ENCODE results near the gene TRIM43B.
"Not testable (repeated sequence)": the region's sequence is repeated elsewhere in the genome, so short reads cannot be mapped to it uniquely, and the experiment has no call there.

Gene TRIM43B

DNA sequence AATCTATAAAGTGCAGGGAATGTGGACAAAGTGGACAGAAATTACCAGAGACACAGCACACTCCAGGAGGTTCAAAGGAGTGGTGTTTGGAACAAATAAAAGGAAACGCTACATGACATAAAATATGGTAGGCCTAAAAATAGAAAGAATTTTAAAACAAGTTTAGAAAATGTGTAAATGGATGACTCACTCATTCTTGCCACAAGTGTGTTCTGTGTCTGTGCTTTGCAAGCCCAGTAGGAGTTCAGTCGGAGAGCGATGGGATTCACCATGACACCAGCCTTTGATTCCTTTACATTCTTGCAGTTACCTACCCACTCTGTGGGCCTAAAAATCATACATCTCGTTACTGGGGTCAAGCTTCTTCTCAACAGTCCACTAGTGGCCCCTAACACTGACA lies 51.2 kb downstream of the TRIM43B start:
- DNase-seq: not testable (repeated sequence)

DNA sequence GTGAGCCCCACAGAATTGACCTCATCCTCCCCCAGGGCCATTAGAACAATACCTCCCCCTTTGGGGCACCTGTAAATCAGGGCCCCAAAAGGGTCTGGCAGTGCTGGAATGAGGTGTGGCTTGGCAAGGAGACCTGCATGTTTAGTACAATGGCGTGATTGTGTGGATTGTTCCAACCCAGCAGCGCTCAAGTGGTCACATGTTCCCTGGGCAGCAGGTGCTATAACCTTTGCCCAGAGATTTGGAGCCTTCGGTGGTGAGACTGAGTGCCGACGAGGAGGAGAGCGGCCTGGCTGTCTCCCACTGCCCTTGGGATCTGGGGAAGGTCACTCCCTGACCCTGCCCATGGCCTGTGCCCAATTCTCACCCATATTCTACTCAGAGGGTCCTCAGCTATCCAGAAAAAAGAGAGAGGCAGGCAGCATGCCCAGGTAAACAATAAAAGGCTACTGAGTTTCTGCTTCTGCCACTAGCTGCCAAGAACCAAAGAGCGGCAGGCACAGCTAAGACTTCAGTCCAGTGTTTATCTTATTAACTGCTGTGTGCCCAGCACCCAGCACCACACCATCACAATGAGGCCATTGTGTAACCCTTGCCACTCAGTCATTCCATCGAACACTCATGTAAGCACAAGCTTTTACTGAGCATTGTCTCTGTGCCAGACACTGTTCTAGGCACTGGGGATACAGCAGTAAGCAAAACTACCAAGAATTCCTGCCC lies 54.6 kb downstream of the TRIM43B start:
- DNase-seq: not testable (repeated sequence)

DNA sequence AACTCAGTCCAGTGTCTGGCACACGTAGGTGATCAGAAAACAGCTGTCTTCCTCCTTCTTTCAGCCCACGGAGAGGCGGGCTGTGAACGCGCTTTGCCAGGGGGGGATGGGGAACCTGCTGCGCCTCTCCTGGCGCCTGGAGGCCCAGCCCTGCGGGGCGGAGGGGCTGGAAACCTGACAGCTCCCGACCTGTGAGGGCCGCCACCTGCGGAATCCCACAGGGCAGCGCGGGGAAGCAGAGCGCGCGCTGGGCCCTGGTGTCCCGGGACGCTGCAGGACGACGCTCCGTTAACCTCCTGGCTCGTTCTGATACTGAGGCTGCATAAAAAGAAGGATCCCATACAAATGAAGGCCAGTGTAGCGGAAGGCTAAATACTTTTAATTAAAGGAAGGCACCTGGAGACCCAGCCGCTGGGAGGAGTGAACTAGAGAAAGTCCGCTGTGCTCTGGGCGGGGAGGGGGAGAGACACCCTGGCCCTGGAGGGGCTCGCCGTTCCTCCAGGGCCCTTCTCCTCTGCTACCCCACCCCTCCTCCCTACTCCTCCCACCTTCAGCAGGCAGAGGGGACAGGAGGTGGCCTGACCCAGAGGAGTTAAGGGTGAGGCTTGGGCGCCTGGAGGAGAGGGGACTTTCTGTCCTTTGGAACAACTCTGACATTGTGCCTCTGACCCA lies 57.2 kb downstream of the TRIM43B start:
- DNase-seq: not testable (repeated sequence)

Measured in activated CD4-positive, alpha-beta T cell treated with anti-CD3 and anti-CD28 coated beads, Interleukin-10, Interleukin-2, amounts not matched to agents 100 ng/mL and 50 ng/mL, durations not matched to agents 16 hours and 8 hours (primary cell).